22Rv1 (cell line): Measurements from ENCODE around the gene FAM47A.

ENCODE experiments used
- CTCF ChIP-seq: fragments of 450-650 bp; IDR thresholded peaks from 2 replicates; pipeline ENCODE4 v1.5.1; 2017; ENCODE audit warnings: mild to moderate bottlenecking
- ZFX ChIP-seq: fragments of 450-650 bp; IDR thresholded peaks from 2 replicates; pipeline ENCODE4 v1.6.1; 2017; ENCODE audit warnings: antibody characterized with exemption, borderline replicate concordance

DNA sequence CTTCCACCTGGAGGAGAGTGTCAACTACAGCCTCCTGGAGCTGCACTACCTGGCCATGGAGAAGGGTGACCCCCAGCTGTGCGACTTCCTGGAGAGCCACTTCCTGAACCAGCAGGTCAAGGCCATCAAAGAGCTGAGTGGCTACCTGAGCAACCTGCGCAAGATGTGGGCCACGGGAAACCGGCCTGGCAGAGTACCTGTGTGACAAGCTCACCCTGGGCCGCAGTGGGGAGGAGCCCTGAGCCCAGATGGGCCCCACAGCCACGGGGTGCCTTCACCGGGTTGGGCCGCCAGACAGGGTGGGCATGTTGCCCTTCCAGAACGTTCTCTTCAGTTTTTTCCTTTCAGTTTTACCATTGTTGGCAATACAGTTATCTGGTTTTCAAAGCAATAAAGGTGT is 15.2 kb upstream of the FAM47A start:
- TF ChIP-seq CTCF (no peak), ZFX (no peak)
